Measurements from ENCODE around the gene TOR3A. TPM values are rescaled to one million over a fixed set of nuclear protein-coding genes. Genes with fewer than 3 reads are reported as not detected.

The TOR3A gene
- total and polyA plus RNA-seq, 10 of the 15 experiments (the other 5 are each of a cell fraction or from before 2014, with no cell fraction given) = 8.6 to 87.9 (median 46.3) TPM

DNA sequence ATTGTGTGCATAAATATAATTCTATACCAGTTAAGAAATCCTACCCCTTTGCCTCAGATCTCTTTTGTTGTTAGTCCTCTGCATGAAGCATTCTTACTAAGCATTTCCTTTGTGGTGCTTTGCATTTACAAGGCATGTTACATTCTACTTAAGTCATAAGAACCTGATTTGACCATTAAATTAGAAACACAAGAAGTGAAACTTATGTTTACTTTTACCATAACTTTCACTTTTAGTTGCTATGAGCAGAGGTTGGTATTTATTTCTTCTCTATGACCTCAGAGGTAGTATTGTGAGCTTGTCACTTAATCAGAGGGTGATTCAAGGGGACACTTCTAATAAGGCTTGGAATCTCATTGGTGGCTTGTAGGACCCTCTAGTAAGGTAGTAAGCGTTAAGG is 47.1 kb upstream of the TOR3A start (continued):
- TF ChIP-seq, protein P1, sequence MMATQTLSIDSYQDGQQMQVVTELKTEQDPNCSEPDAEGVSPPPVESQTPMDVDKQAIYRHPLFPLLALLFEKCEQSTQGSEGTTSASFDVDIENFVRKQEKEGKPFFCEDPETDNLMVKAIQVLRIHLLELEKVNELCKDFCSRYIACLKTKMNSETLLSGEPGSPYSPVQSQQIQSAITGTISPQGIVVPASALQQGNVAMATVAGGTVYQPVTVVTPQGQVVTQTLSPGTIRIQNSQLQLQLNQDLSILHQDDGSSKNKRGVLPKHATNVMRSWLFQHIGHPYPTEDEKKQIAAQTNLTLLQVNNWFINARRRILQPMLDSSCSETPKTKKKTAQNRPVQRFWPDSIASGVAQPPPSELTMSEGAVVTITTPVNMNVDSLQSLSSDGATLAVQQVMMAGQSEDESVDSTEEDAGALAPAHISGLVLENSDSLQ (IDR thresholded peaks at IDR 0.05) = peak; percentile 57
- TF ChIP-seq KDM1A (IDR thresholded peaks at IDR 0.05; ENCODE audit: borderline replicate concordance) (no peak), SREBF1 (IDR thresholded peaks at IDR 0.05; ENCODE audit: low read length) (no peak), PAX5 (IDR thresholded peaks at IDR 0.05; ENCODE audit: borderline replicate concordance, low read depth, low read length) (no peak), YY1 (IDR thresholded peaks at IDR 0.05; ENCODE audit: low read depth, low read length) (no peak), TARDBP (IDR thresholded peaks at IDR 0.05; ENCODE audit: borderline replicate concordance) (no peak), ASH2L (IDR thresholded peaks at IDR 0.05; ENCODE audit: borderline replicate concordance, low read depth) (no peak), SMAD5 (IDR thresholded peaks at IDR 0.05; ENCODE audit: low read depth) (no peak), EED (IDR thresholded peaks at IDR 0.05; ENCODE audit: low read depth) (no peak), POU2F2 (IDR thresholded peaks at IDR 0.05; ENCODE audit: borderline replicate concordance, low read depth, low read length) (peak; percentile 64; the same call in 1 of the 3 replicates), POLR2AphosphoS5 (IDR thresholded peaks at IDR 0.05; ENCODE audit: low read length) (no peak), TAF1 (IDR thresholded peaks at IDR 0.05; ENCODE audit: borderline replicate concordance, low read depth, low read length) (no peak), SREBF2 (IDR thresholded peaks at IDR 0.05; ENCODE audit: low read length) (no peak), ZSCAN29 (IDR thresholded peaks at IDR 0.05) (no peak), IKZF2 (IDR thresholded peaks at IDR 0.05) (peak; percentile 48 to 63; a peak in 2 of 4 replicates)
- TF ChIP-seq, protein P2, sequence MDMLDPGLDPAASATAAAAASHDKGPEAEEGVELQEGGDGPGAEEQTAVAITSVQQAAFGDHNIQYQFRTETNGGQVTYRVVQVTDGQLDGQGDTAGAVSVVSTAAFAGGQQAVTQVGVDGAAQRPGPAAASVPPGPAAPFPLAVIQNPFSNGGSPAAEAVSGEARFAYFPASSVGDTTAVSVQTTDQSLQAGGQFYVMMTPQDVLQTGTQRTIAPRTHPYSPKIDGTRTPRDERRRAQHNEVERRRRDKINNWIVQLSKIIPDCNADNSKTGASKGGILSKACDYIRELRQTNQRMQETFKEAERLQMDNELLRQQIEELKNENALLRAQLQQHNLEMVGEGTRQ (IDR thresholded peaks at IDR 0.05; ENCODE audit: borderline replicate concordance, low read depth, low read length) = no peak
- TF ChIP-seq, protein P3, sequence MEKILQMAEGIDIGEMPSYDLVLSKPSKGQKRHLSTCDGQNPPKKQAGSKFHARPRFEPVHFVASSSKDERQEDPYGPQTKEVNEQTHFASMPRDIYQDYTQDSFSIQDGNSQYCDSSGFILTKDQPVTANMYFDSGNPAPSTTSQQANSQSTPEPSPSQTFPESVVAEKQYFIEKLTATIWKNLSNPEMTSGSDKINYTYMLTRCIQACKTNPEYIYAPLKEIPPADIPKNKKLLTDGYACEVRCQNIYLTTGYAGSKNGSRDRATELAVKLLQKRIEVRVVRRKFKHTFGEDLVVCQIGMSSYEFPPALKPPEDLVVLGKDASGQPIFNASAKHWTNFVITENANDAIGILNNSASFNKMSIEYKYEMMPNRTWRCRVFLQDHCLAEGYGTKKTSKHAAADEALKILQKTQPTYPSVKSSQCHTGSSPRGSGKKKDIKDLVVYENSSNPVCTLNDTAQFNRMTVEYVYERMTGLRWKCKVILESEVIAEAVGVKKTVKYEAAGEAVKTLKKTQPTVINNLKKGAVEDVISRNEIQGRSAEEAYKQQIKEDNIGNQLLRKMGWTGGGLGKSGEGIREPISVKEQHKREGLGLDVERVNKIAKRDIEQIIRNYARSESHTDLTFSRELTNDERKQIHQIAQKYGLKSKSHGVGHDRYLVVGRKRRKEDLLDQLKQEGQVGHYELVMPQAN (conservative IDR thresholded peaks at IDR 0.05) = no peak
- TF ChIP-seq, protein P4, sequence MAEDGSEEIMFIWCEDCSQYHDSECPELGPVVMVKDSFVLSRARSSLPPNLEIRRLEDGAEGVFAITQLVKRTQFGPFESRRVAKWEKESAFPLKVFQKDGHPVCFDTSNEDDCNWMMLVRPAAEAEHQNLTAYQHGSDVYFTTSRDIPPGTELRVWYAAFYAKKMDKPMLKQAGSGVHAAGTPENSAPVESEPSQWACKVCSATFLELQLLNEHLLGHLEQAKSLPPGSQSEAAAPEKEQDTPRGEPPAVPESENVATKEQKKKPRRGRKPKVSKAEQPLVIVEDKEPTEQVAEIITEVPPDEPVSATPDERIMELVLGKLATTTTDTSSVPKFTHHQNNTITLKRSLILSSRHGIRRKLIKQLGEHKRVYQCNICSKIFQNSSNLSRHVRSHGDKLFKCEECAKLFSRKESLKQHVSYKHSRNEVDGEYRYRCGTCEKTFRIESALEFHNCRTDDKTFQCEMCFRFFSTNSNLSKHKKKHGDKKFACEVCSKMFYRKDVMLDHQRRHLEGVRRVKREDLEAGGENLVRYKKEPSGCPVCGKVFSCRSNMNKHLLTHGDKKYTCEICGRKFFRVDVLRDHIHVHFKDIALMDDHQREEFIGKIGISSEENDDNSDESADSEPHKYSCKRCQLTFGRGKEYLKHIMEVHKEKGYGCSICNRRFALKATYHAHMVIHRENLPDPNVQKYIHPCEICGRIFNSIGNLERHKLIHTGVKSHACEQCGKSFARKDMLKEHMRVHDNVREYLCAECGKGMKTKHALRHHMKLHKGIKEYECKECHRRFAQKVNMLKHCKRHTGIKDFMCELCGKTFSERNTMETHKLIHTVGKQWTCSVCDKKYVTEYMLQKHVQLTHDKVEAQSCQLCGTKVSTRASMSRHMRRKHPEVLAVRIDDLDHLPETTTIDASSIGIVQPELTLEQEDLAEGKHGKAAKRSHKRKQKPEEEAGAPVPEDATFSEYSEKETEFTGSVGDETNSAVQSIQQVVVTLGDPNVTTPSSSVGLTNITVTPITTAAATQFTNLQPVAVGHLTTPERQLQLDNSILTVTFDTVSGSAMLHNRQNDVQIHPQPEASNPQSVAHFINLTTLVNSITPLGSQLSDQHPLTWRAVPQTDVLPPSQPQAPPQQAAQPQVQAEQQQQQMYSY (CRISPR knock-in tag; IDR thresholded peaks at IDR 0.05) = no peak
- TF ChIP-seq, protein P5, sequence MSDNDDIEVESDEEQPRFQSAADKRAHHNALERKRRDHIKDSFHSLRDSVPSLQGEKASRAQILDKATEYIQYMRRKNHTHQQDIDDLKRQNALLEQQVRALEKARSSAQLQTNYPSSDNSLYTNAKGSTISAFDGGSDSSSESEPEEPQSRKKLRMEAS (IDR thresholded peaks at IDR 0.05; ENCODE audit: low read depth, low read length) = no peak
- TF ChIP-seq, protein P6, sequence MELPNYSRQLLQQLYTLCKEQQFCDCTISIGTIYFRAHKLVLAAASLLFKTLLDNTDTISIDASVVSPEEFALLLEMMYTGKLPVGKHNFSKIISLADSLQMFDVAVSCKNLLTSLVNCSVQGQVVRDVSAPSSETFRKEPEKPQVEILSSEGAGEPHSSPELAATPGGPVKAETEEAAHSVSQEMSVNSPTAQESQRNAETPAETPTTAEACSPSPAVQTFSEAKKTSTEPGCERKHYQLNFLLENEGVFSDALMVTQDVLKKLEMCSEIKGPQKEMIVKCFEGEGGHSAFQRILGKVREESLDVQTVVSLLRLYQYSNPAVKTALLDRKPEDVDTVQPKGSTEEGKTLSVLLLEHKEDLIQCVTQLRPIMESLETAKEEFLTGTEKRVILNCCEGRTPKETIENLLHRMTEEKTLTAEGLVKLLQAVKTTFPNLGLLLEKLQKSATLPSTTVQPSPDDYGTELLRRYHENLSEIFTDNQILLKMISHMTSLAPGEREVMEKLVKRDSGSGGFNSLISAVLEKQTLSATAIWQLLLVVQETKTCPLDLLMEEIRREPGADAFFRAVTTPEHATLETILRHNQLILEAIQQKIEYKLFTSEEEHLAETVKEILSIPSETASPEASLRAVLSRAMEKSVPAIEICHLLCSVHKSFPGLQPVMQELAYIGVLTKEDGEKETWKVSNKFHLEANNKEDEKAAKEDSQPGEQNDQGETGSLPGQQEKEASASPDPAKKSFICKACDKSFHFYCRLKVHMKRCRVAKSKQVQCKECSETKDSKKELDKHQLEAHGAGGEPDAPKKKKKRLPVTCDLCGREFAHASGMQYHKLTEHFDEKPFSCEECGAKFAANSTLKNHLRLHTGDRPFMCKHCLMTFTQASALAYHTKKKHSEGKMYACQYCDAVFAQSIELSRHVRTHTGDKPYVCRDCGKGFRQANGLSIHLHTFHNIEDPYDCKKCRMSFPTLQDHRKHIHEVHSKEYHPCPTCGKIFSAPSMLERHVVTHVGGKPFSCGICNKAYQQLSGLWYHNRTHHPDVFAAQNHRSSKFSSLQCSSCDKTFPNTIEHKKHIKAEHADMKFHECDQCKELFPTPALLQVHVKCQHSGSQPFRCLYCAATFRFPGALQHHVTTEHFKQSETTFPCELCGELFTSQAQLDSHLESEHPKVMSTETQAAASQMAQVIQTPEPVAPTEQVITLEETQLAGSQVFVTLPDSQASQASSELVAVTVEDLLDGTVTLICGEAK (IDR thresholded peaks at IDR 0.05; ENCODE audit: borderline replicate concordance) = no peak; the same call in 1 of the 2 replicates
